ENCODE results near the gene TSR1.

The TSR1 gene

DNA sequence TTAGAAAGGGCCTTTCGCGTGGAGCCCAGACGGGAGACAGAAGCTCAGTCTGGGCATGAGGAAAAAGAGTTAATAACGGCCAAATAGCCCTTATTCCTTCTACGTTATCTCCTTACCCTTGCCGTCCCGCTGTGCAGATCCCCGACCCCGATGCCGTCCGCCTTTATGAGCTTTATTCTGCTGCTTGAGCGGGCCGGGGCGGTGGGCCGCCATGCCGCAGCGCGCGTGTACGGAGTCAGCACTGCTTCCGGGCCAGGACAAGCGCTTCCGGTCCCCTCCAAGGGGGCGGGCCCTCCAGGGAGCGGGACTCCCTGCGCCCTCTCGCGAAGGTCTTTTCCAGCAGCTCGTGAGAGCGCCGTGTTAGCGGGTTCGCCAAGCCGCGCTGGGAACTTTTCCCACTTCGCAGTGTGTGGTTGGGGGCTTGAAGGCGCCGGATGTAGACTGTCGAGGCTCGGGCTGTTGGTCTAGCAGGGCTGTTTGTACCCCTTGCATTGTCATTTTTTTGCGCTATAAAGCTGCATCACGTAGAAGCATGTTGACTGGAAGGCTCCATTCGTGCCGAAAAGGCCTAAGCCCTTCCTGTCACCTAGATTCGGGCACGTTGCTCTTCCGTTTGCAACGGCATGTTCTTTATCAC, at the start of gene TSR1:
TSR1 (minus strand) TSS at position 243 of the 637 bp plus-strand sequence; CDS start at position 213, 30 bp downstream.
- TF ChIP-seq, protein P1, sequence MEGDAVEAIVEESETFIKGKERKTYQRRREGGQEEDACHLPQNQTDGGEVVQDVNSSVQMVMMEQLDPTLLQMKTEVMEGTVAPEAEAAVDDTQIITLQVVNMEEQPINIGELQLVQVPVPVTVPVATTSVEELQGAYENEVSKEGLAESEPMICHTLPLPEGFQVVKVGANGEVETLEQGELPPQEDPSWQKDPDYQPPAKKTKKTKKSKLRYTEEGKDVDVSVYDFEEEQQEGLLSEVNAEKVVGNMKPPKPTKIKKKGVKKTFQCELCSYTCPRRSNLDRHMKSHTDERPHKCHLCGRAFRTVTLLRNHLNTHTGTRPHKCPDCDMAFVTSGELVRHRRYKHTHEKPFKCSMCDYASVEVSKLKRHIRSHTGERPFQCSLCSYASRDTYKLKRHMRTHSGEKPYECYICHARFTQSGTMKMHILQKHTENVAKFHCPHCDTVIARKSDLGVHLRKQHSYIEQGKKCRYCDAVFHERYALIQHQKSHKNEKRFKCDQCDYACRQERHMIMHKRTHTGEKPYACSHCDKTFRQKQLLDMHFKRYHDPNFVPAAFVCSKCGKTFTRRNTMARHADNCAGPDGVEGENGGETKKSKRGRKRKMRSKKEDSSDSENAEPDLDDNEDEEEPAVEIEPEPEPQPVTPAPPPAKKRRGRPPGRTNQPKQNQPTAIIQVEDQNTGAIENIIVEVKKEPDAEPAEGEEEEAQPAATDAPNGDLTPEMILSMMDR (conservative IDR thresholded peaks at IDR 0.05; ENCODE audit: low read depth, low read length): peak; percentile 17
- DNase-seq (ENCODE audit: low read depth): peak; percentile 66
- H3K4me3 ChIP-seq (ENCODE audit: low read length): peak within 1 kb of the TSS; percentile 97

DNA sequence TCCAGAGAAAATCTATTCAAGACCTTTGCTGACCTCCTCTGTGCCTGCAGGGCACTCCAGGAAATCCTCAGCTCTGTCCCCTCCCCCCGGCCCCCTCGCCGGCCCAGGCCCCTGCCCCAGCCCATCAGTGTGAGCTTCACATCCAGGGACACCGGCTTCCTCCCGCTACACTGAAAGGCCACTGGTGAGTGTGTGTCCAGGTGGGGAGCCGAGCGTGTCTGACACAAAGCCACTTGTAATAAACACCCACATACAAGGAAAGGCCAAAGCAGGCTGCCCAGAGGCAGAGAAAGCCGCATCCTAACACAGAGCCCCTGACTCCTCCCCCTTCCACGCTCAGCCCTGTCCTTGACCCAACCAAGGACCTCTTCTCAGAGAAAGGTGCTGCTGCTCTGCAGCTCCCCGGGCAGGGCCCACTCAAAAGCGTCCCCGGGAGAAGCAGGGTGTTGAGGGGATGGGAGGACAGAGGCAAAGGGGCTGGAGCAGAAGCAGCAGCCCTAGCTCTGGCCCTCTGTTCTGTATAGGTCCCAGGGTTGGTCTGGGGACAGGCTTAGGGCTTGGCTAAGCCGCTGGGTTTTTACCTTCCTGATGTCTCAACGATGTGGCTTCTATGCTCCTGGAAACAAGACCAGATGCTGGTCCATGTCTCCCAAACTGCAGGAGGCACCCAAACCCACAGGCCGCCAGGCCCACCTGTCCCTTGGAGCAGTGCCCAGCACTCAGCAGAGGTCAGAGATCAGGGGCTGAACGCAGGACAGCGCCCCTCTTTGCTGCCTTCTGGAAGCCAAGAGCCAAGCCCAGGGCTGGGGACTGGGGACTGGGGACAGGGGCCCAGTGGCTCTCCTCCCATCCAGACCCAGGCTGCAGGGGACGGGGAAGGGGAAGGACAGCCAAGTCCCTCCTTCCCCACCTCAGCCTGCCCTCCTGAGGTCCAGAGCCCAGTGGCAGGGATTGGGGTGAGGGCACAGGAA, 49.3 kb upstream of the TSR1 start:
- no peak for DNase-seq (ENCODE audit: low read depth)
- TF ChIP-seq, protein P1 (conservative IDR thresholded peaks at IDR 0.05; ENCODE audit: low read depth, low read length): no peak
- no peak overlapping the region for H3K4me3 ChIP-seq (ENCODE audit: low read length)

DNA sequence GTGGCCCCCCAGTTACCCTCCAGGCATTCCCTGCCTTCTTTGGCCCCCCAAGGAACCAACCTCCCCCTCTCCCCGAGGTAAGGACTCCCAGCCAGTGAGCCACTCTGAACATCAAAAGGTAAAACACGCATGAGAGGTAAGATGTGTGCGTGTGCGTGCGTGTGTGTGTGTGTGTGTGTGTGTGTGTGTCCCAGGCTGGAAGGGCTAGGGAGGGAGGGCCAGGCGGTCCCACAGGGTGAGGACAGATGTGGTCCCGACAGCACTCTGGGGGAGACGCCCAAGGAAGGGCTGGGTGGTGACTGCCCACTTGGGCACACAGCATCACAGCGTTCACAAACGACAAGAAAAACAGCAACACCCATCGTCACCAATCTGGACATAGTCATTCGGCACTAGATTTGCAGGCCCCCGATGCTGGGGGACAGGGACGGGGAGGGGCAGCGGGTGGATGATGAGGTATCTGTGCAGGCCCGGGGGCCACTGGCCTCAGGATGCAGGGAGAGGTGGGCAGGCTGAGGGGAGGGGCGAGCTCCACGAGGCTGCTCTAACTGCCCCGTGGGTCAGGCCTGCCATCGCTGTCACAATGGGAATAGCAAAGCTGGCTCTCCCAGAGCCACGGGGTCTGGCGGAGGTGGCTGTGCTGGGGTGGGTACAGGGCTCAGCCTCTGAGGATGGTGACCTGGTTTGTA, 48.3 kb upstream of the TSR1 start:
- TF ChIP-seq, protein P1 (conservative IDR thresholded peaks at IDR 0.05; ENCODE audit: low read depth, low read length): no peak

DNA sequence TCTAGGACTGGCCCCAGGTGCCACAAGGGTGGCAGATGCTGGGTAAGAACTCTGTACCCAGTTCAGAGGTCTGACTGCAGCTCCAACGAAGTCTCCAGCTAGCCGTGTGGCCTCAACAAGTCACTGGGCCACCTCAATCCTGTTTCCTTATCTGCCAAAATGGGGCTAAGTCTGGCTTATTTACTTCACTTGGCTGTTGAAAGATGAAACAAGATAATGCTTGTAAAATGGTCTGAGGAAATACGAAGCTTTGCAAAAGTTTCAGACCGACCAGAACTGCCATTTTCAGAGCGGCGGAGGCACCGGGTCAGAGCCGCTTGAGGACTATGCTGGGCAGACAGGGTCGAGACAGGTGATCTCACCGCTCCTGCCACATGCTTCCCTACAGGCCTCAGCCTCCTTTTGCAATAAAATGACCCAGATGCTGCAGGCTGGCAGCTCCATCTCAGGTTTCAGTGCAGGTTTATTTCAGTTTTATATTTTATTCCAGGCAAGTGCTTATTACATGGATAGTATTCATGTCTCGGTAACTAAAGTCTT, 47.4 kb upstream of the TSR1 start:
- no peak overlapping the region for H3K4me3 ChIP-seq (ENCODE audit: low read length)
- TF ChIP-seq, protein P1 (conservative IDR thresholded peaks at IDR 0.05; ENCODE audit: low read depth, low read length): no peak
- DNase-seq (ENCODE audit: low read depth): no peak

More for the DNA sequence above, 48.3 kb upstream of the TSR1 start:
- no peak overlapping the region for H3K4me3 ChIP-seq (ENCODE audit: low read length)
- DNase-seq (ENCODE audit: low read depth): no peak

DNA sequence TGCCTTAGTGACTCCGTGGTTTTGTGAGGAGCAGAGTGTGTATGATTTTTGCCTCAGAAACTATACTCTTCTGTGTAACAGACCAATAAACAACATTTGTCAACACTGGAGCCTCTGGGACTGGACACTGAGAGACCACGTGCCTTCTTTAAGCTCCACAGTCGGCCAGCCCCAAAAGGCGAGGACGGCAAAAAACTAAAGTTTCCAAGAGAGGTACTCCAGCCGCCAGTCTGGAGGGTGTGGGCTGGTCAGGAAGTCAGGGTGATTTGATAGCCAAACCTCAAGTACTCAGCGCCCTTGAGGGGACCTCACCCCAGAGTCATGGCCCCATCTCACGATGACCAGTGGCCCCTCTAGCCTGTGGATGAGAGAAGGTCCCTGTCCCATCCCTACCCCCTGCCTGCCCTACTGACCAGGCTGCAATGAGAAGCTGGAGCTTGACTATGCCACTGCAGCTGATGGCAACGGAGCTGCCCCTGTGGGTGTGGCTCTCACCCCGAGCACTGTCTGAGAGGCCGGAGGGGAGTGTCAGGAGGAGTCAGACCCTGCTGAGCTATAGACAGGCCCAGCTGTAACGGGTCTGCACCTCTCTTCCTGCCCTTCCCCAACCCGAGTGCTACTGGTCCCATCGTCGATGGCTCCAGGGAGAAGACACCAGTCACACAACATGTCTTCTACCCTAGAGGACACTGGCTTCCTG, 44.8 kb upstream of the TSR1 start:
- no peak overlapping the region for H3K4me3 ChIP-seq (ENCODE audit: low read length)
- no peak for DNase-seq (ENCODE audit: low read depth)
- TF ChIP-seq, protein P1 (conservative IDR thresholded peaks at IDR 0.05; ENCODE audit: low read depth, low read length): no peak

DNA sequence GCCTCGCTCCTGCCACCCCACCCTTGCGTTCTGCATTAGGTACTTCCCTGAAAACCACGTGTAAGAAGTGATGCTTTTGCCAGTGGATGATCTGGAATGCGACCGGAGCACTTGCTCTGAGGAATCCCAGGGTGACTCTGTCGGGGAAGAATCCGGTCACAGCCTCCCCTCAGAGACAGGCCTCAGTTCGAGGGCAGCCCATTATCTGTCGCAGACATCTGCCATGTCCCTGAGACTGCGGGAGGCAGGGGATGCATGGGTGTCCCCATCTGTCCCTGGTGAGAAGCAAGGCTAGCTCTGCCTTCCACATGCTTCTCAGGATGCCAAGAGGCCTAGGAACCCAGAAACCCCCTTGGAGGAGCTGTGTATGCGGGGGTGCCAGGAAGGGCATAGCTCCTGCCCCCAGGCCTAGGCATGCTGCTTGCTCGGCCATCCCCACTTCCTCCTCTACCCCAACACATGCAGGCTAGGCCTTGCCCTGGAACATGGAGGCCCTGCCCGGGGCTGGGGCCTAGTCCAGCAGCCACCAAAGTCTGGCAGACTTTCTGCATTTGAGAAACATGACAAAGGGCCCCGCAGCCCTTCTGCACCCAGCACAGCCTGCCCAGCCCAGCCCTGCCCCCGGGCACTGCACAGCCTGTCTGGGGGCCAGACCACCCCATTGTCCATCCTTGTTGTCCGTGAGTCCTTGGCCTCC, 44.1 kb upstream of the TSR1 start:
- no peak overlapping the region for H3K4me3 ChIP-seq (ENCODE audit: low read length)
- TF ChIP-seq, protein P1 (conservative IDR thresholded peaks at IDR 0.05; ENCODE audit: low read depth, low read length): no peak
- no peak for DNase-seq (ENCODE audit: low read depth)

Data from retinal pigment epithelial cell (primary cell).